ENCODE measurements around the gene TULP3. TPM values are rescaled to one million over a fixed set of nuclear protein-coding genes. Genes with fewer than 3 reads are reported as not detected.

The TULP3 gene
- polyA plus RNA-seq, 1 donor (not counting 4 experiments of a cell fraction or from before 2014, with no cell fraction given) = 16.0 TPM

DNA sequence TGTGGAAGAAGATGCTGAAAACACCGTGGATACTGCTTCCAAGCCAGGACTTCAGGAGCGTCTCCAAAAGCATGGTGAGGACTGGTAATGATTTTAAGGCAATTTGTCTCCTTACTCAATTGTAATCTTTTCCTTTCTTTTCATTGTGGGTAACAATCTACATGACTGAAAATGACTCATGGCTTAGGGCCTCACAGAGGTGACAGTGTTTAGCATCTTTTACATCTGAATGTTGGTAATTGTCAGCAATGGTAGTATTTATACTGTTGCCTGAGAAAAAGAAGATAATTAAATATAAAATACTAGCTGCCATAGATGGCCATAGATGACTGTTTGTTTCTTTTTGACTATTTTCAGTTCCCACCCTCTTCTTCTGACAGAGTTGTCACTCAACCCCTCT, 31.6 kb downstream of the TULP3 start:
- Histone ChIP-seq H4K20me1 (ENCODE audit: control insufficient read depth, extremely low read depth, insufficient read depth, low read length) (no peaks in the 10 kb centered on the region), H3K9ac (ENCODE audit: control insufficient read depth, extremely low read depth, insufficient read depth, low read length) (no peak overlapping the region), H2AFZ (ENCODE audit: control insufficient read depth, low read length) (no peak overlapping the region), H3K36me3 (ENCODE audit: control insufficient read depth in 2 of 2, extremely low read depth in 1 of 2, insufficient read depth in 2 of 2, low read length in 2 of 2) (peaks cover 3 to 5% of the 10 kb centered on the region in 2 experiments), H3K4me2 (ENCODE audit: control insufficient read depth, extremely low read depth, insufficient read depth, low read depth, low read length) (no peak overlapping the region), H3K27ac (ENCODE audit: control insufficient read depth, insufficient read depth, low read length) (no peak overlapping the region), H3K9me1 (ENCODE audit: control insufficient read depth, extremely low read depth, insufficient read depth, low read length) (no peaks in the 10 kb centered on the region), H3K4me3 (ENCODE audit: control insufficient read depth in 2 of 3, extremely low read depth in 1 of 3, insufficient read depth in 2 of 3, low read depth in 1 of 3, low read length in 3 of 3) (no peak overlapping the region), H3K9me3 (ENCODE audit: control insufficient read depth, low read depth, low read length) (no peaks in the 10 kb centered on the region), H3K27me3 (ENCODE audit: control insufficient read depth, extremely low read depth, insufficient read depth, low read length) (no peaks in the 10 kb centered on the region), H3K4me1 (ENCODE audit: control insufficient read depth, extremely low read depth, insufficient read depth, low read length) (peaks cover 14% of the 10 kb centered on the region), H3K79me2 (ENCODE audit: control insufficient read depth, insufficient read depth, low read length) (no peaks in the 10 kb centered on the region)
- FAIRE-seq = no peak
- TF ChIP-seq EZH2 (IDR thresholded peaks at IDR 0.05; ENCODE audit: low read length) = no peak
- TF ChIP-seq, protein P1, sequence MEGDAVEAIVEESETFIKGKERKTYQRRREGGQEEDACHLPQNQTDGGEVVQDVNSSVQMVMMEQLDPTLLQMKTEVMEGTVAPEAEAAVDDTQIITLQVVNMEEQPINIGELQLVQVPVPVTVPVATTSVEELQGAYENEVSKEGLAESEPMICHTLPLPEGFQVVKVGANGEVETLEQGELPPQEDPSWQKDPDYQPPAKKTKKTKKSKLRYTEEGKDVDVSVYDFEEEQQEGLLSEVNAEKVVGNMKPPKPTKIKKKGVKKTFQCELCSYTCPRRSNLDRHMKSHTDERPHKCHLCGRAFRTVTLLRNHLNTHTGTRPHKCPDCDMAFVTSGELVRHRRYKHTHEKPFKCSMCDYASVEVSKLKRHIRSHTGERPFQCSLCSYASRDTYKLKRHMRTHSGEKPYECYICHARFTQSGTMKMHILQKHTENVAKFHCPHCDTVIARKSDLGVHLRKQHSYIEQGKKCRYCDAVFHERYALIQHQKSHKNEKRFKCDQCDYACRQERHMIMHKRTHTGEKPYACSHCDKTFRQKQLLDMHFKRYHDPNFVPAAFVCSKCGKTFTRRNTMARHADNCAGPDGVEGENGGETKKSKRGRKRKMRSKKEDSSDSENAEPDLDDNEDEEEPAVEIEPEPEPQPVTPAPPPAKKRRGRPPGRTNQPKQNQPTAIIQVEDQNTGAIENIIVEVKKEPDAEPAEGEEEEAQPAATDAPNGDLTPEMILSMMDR (optimal IDR thresholded peaks at IDR 0.05 in 1 of 3, IDR thresholded peaks at IDR 0.05 in 1 of 3, conservative IDR thresholded peaks at IDR 0.05 in 1 of 3; ENCODE audit: extremely low read depth in 1 of 3, insufficient read depth in 2 of 3, low read length in 3 of 3) = no peak
- dilution Hi-C loops (cut with MboI; ENCODE audit: extremely low pct_ligation_motif_present, low sequenced_read_pairs) = no loop called here
- no peak for DNase-seq (ENCODE audit: low read depth, low spot score)

DNA sequence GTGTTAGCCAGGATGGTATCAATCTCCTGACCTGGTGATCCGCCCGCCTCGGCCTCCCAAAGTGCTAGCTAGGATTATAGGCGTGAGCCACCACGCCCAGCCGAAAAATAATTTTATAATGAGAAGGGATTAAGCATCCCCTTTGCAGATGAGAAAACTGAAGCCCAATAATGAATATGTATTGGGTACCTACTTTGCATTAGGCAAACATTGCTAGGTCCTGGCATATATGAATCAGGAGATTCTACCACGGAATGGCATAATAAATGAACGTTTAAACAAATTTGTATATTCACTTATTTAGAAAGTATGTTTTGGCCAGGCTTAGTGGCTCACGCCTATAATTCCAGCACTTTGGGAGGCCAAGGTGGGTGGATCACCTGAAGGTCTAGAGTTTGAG, 32.4 kb downstream of the TULP3 start:
- Histone ChIP-seq H3K27ac (ENCODE audit: control insufficient read depth, insufficient read depth, low read length) (no peak overlapping the region), H3K9ac (ENCODE audit: control insufficient read depth, extremely low read depth, insufficient read depth, low read length) (no peak overlapping the region), H3K4me3 (ENCODE audit: control insufficient read depth in 2 of 3, extremely low read depth in 1 of 3, insufficient read depth in 2 of 3, low read depth in 1 of 3, low read length in 3 of 3) (no peak overlapping the region), H3K27me3 (ENCODE audit: control insufficient read depth, extremely low read depth, insufficient read depth, low read length) (no peaks in the 10 kb centered on the region), H3K4me1 (ENCODE audit: control insufficient read depth, extremely low read depth, insufficient read depth, low read length) (peaks cover 14% of the 10 kb centered on the region), H3K36me3 (ENCODE audit: control insufficient read depth in 2 of 2, extremely low read depth in 1 of 2, insufficient read depth in 2 of 2, low read length in 2 of 2) (peaks cover 3 to 5% of the 10 kb centered on the region in 2 experiments), H3K9me1 (ENCODE audit: control insufficient read depth, extremely low read depth, insufficient read depth, low read length) (no peaks in the 10 kb centered on the region), H3K4me2 (ENCODE audit: control insufficient read depth, extremely low read depth, insufficient read depth, low read depth, low read length) (no peak overlapping the region), H2AFZ (ENCODE audit: control insufficient read depth, low read length) (no peak overlapping the region), H4K20me1 (ENCODE audit: control insufficient read depth, extremely low read depth, insufficient read depth, low read length) (no peaks in the 10 kb centered on the region), H3K9me3 (ENCODE audit: control insufficient read depth, low read depth, low read length) (no peaks in the 10 kb centered on the region), H3K79me2 (ENCODE audit: control insufficient read depth, insufficient read depth, low read length) (no peaks in the 10 kb centered on the region)
- dilution Hi-C loops (cut with MboI; ENCODE audit: extremely low pct_ligation_motif_present, low sequenced_read_pairs) = no loop called here
- FAIRE-seq (no peak), DNase-seq (ENCODE audit: low read depth, low spot score) (no peak)
- TF ChIP-seq, protein P1 (optimal IDR thresholded peaks at IDR 0.05 in 1 of 3, IDR thresholded peaks at IDR 0.05 in 1 of 3, conservative IDR thresholded peaks at IDR 0.05 in 1 of 3; ENCODE audit: extremely low read depth in 1 of 3, insufficient read depth in 2 of 3, low read length in 3 of 3) = no peak
- TF ChIP-seq EZH2 (IDR thresholded peaks at IDR 0.05; ENCODE audit: low read length) = no peak

Data from keratinocyte (primary cell).